ENCODE results near the gene MARCHF6. TPM values are rescaled to one million over a fixed set of nuclear protein-coding genes. Genes with fewer than 3 reads are reported as not detected.

MARCHF6 gene
- total and polyA plus RNA-seq, 2 of the 8 experiments (the other 6 are each of a cell fraction or from before 2014, with no cell fraction given): 93.1 to 118 TPM

DNA sequence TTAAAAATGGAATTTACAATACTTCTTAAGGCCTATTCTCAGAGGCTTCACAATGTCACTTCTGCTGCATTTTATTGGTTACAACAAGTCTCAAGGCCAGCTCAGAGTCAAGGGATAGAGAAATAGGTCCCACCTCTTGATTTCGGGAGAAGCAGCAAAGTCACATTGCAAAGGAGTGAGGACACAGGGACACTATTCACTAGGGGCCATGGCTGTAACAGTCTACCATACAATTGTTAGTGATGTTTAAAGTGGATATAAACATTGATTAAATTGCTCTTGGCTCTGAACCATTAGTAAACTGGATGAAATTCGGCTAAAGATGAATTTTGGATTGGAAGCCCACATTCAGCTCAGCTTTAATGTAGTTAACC is 24.1 kb upstream of the MARCHF6 start:
- Histone ChIP-seq H3K18ac (ENCODE audit: extremely low read depth, low read length) (no peak overlapping the region), H4K8ac (ENCODE audit: extremely low read depth, insufficient read depth, low read length) (no peak overlapping the region), H3K36me3 (ENCODE audit: control insufficient read depth in 2 of 4, insufficient read depth in 4 of 4, low read length in 3 of 4) (no peaks in the 10 kb centered on the region), H3K23ac (ENCODE audit: insufficient read length) (no peak overlapping the region), H2BK12ac (ENCODE audit: low read depth, low read length) (no peak overlapping the region), H2AFZ (ENCODE audit: low read length) (no peak overlapping the region), H2BK120ac (replicated peaks; ENCODE audit: low read depth, low read length) (no peak overlapping the region), H4K91ac (replicated peaks; ENCODE audit: insufficient read length, low read length) (no peak overlapping the region), H4K20me1 (replicated peaks in 1 of 2; ENCODE audit: control insufficient read depth in 1 of 2, insufficient read depth in 2 of 2, low read length in 2 of 2) (no peaks in the 10 kb centered on the region), H3K9ac (replicated peaks in 1 of 4; ENCODE audit: extremely low read depth in 1 of 4, low read depth in 3 of 4, low read length in 3 of 4) (no peak overlapping the region), H3K4ac (replicated peaks; ENCODE audit: insufficient read length, low read depth, low read length) (no peak overlapping the region), H2BK20ac (ENCODE audit: low read length) (no peak overlapping the region), H4K5ac (ENCODE audit: insufficient read length, low read depth, low read length) (no peak overlapping the region), H2AK5ac (ENCODE audit: low read depth, low read length) (no peak overlapping the region), H3K9me3 (ENCODE audit: insufficient read depth in 2 of 2, low read depth in 1 of 2, low read length in 1 of 2) (no peaks in the 10 kb centered on the region), H3K27me3 (replicated peaks in 1 of 4; ENCODE audit: control insufficient read depth in 3 of 4, extremely low read depth in 1 of 4, insufficient read depth in 3 of 4, low read length in 3 of 4) (peaks cover 11 to 40% (median 34%) of the 10 kb centered on the region in 4 experiments), H2BK5ac (ENCODE audit: low read depth, low read length) (no peak overlapping the region), H3K79me1 (ENCODE audit: low read depth, low read length) (no peaks in the 10 kb centered on the region), H3K4me2 (ENCODE audit: insufficient read depth in 1 of 2, low read depth in 2 of 2, low read length in 2 of 2) (no peak overlapping the region), H3K56ac (replicated peaks; ENCODE audit: insufficient read length, low read depth, low read length) (no peak overlapping the region), H3K79me2 (ENCODE audit: control insufficient read depth in 1 of 2, insufficient read depth in 2 of 2, low read length in 2 of 2) (no peaks in the 10 kb centered on the region), H2BK15ac (ENCODE audit: low read length) (no peak overlapping the region), H3K27ac (ENCODE audit: low read depth, low read length) (no peak overlapping the region), H3K14ac (ENCODE audit: insufficient read length) (no peak overlapping the region), H3K23me2 (ENCODE audit: low read depth, low read length) (peaks cover 5% of the 10 kb centered on the region; the same call in 1 of the 2 replicates), H3K4me3 (ENCODE audit: extremely low read depth in 1 of 4, insufficient read depth in 2 of 4, low read depth in 3 of 4, low read length in 4 of 4) (no peak overlapping the region), H3K4me1 (replicated peaks in 1 of 4; ENCODE audit: control insufficient read depth in 3 of 4, insufficient read depth in 4 of 4, low read length in 3 of 4) (peaks cover 0 to 1% (median 0%) of the 10 kb centered on the region in 4 experiments; a peak in 2 of 7 replicates)
- 90% methylated on average over 2 of the region's 2 CpGs; no CpG with 5 or more reads in 1 of the 2 experiments for WGBS, 2 experiments (ENCODE audit: extremely low coverage in 1 of 2, insufficient coverage in 1 of 2, insufficient read length in 1 of 2, insufficient replicate concordance in 2 of 2, low coverage in 1 of 2, low lambda C conversion rate in 2 of 2, missing lambda C conversion rate in 1 of 2)
- CTCF ChIA-PET (ENCODE audit: partially characterized antibody): interaction anchor here (0.6 to 4.4 kb wide), 13 partner anchors 9 to 1569 kb away, joined by 3 to 19 read pairs (median 3); partner anchors contain the start of gene CMBL
- FAIRE-seq (no peak), DNase-seq (ENCODE audit: low read depth in 1 of 2, low spot score in 2 of 2) (no peak)
- POLR2A ChIA-PET (ENCODE audit: partially characterized antibody): interaction anchor here (0.8 to 1.2 kb wide), 2 partner anchors 21 to 25 kb away, joined by 3 to 4 read pairs; no protein-coding TSS in a partner anchor
- no peak for TF ChIP-seq BRCA1 (IDR thresholded peaks at IDR 0.05; ENCODE audit: low read depth, low read length)
- no peak for TF ChIP-seq KDM5A (IDR thresholded peaks at IDR 0.05; ENCODE audit: low read length)
- TF ChIP-seq GABPA (IDR thresholded peaks at IDR 0.05; ENCODE audit: borderline replicate concordance, insufficient read depth, low read length): no peak
- TF ChIP-seq RFX5 (IDR thresholded peaks at IDR 0.05; ENCODE audit: borderline replicate concordance, low read depth, low read length): no peak
- TF ChIP-seq TBP (IDR thresholded peaks at IDR 0.05; ENCODE audit: low read depth, low read length): no peak
- TF ChIP-seq CHD1 (IDR thresholded peaks at IDR 0.05; ENCODE audit: low read depth, low read length): no peak
- TF ChIP-seq, protein P1, sequence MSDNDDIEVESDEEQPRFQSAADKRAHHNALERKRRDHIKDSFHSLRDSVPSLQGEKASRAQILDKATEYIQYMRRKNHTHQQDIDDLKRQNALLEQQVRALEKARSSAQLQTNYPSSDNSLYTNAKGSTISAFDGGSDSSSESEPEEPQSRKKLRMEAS (IDR thresholded peaks at IDR 0.05): no peak
- no peak for TF ChIP-seq EP300 (IDR thresholded peaks at IDR 0.05; ENCODE audit: borderline replicate concordance in 1 of 2, low read depth in 2 of 2, low read length in 2 of 2)
- TF ChIP-seq TAF1 (IDR thresholded peaks at IDR 0.05; ENCODE audit: low read depth, low read length): no peak
- no peak for TF ChIP-seq POLR2A (IDR thresholded peaks at IDR 0.05; ENCODE audit: control extremely low read depth in 1 of 2, low read depth in 2 of 2, low read length in 2 of 2)
- TF ChIP-seq, protein P2, sequence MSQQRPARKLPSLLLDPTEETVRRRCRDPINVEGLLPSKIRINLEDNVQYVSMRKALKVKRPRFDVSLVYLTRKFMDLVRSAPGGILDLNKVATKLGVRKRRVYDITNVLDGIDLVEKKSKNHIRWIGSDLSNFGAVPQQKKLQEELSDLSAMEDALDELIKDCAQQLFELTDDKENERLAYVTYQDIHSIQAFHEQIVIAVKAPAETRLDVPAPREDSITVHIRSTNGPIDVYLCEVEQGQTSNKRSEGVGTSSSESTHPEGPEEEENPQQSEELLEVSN (IDR thresholded peaks at IDR 0.05): no peak
- no peak for TF ChIP-seq BACH1 (IDR thresholded peaks at IDR 0.05; ENCODE audit: low read length)
- no peak for TF ChIP-seq HDAC2 (IDR thresholded peaks at IDR 0.05; ENCODE audit: borderline replicate concordance in 1 of 2, low read depth in 2 of 2, low read length in 2 of 2)
- no peak for TF ChIP-seq ASH2L (IDR thresholded peaks at IDR 0.05; ENCODE audit: low read length)

Measured in H1 (cell line).